PFSK-1 (cell line): ENCODE results near the gene WNT16.

ENCODE experiments used
- FOXP2 ChIP-seq: optimal IDR thresholded peaks from 2 replicates; pipeline ENCODE3; 2011; ENCODE audit warnings: borderline replicate concordance, control low read depth, inconsistent platforms; ENCODE audit not compliant: insufficient read depth; ENCODE audit errors: extremely low read length, extremely low read depth
- POLR2AphosphoS5 ChIP-seq: IDR thresholded peaks from 2 replicates; pipeline ENCODE4 v1.6.1; 2012; ENCODE audit warnings: low read depth, mild to moderate bottlenecking, control low read depth, low read length, moderate library complexity
- REST ChIP-seq, 2 experiments: IDR thresholded peaks; 2 replicates each; pipeline versions ENCODE4 v1.6.1 to v1.8.0; 2011 to 2012; ENCODE audit warnings: low read depth in 2 of 2, low read length in 2 of 2, control low read depth in 1 of 2, inconsistent platforms in 1 of 2, mild to moderate bottlenecking in 1 of 2, moderate library complexity in 1 of 2; ENCODE audit not compliant: insufficient read depth in 1 of 2
- SIN3A ChIP-seq: IDR thresholded peaks from 2 replicates; pipeline ENCODE4 v1.6.1; 2012; ENCODE audit warnings: mild to moderate bottlenecking, low read length, moderate library complexity, borderline replicate concordance; ENCODE audit not compliant: insufficient read depth
- TAF1 ChIP-seq: IDR thresholded peaks from 2 replicates; pipeline ENCODE4 v1.6.1; 2012; ENCODE audit warnings: low read length, control low read depth, borderline replicate concordance; ENCODE audit not compliant: insufficient read depth

The WNT16 gene

GRCh38 chr7:121360564-121360963 lies 31.8 kb downstream of the WNT16 start:
- TF ChIP-seq TAF1 (no peak), REST (IDR thresholded peaks at IDR 0.05; ENCODE audit: insufficient read depth in 1 of 2, low read depth in 2 of 2, low read length in 2 of 2) (no peak)

- TF ChIP-seq FOXP2 (no peak), POLR2AphosphoS5 (no peak), TAF1 (no peak), SIN3A (no peak), REST (IDR thresholded peaks at IDR 0.05; ENCODE audit: insufficient read depth in 1 of 2, low read depth in 2 of 2, low read length in 2 of 2) (no peak)
Measured at GRCh38 chr7:121366852-121367431, 38.1 kb downstream of the WNT16 start.

GRCh38 chr7:121369462-121369861 lies 40.7 kb downstream of the WNT16 start:
- TF ChIP-seq POLR2AphosphoS5 = no peak
- no peak for TF ChIP-seq SIN3A
- no peak for TF ChIP-seq FOXP2
- no peak for TF ChIP-seq TAF1
- TF ChIP-seq REST (IDR thresholded peaks at IDR 0.05; ENCODE audit: insufficient read depth in 1 of 2, low read depth in 2 of 2, low read length in 2 of 2) = no peak

- TF ChIP-seq SIN3A = no peak
- no peak for TF ChIP-seq FOXP2
- TF ChIP-seq POLR2AphosphoS5 = no peak
- no peak for TF ChIP-seq TAF1
- TF ChIP-seq REST (IDR thresholded peaks at IDR 0.05; ENCODE audit: insufficient read depth in 1 of 2, low read depth in 2 of 2, low read length in 2 of 2) = no peak
Measured at GRCh38 chr7:121371367-121371766, 42.6 kb downstream of the WNT16 start.

GRCh38 chr7:121371883-121372282 lies 43.1 kb downstream of the WNT16 start:
- TF ChIP-seq TAF1 = no peak
- no peak for TF ChIP-seq REST (IDR thresholded peaks at IDR 0.05; ENCODE audit: insufficient read depth in 1 of 2, low read depth in 2 of 2, low read length in 2 of 2)
- no peak for TF ChIP-seq FOXP2
- no peak for TF ChIP-seq SIN3A
- TF ChIP-seq POLR2AphosphoS5 = no peak
